ENCODE data around the gene DGLUCY.

GRCh38 chr14:91067186-91067585 is 46.7 kb upstream of the DGLUCY start:
- TF ChIP-seq CTCF (IDR thresholded peaks at IDR 0.05) (no peak), POLR2A (IDR thresholded peaks at IDR 0.05) (no peak)

All from ovary (tissue), 3 donors.